ENCODE data around the gene PDE9A. TPM values are rescaled to one million over a fixed set of nuclear protein-coding genes. Genes with fewer than 3 reads are reported as not detected.

Gene PDE9A
- total and polyA plus RNA-seq, 2 donors (not counting 1 experiment from before 2014, with no cell fraction given) = 0.34 to 5.8 TPM

GRCh38 chr21:42681296-42682206 is 28.1 kb downstream of the PDE9A start:
- no peak overlapping the region for H3K27ac Mint-ChIP-seq

More at GRCh38 chr21:42681296-42682206, 28.1 kb downstream of the PDE9A start:
- Histone ChIP-seq H3K4me2 (replicated peaks; ENCODE audit: low read depth, low read length, poor library complexity, severe bottlenecking) (no peak overlapping the region), H3K4me1 (ENCODE audit: control insufficient read depth in 2 of 2, insufficient read depth in 2 of 2, low read length in 2 of 2) (peaks cover 11% of the 10 kb centered on the region in 2 donors), H3K27ac (ENCODE audit: low read length in 2 of 2) (no peak overlapping the region), H4K20me1 (ENCODE audit: control insufficient read depth, insufficient read depth, low read length, poor library complexity, severe bottlenecking) (no peaks in the 10 kb centered on the region), H3K4me3 (ENCODE audit: control extremely low read depth in 1 of 5, extremely low read depth in 1 of 5, insufficient read depth in 1 of 5, low read depth in 2 of 5, low read length in 4 of 5) (no peak overlapping the region), H3K9ac (ENCODE audit: low read length) (no peak overlapping the region), H3K9me3 (ENCODE audit: control extremely low read depth in 1 of 3, control insufficient read depth in 2 of 3, insufficient read depth in 1 of 3, low read length in 2 of 3) (no peaks in the 10 kb centered on the region), H3K27me3 (replicated peaks in 1 of 4; ENCODE audit: control extremely low read depth in 1 of 4, control insufficient read depth in 3 of 4, insufficient read depth in 4 of 4, low read length in 3 of 4) (peaks cover 0 to 17% (median 7%) of the 10 kb centered on the region in 4 experiments), H2AFZ (ENCODE audit: insufficient read depth, low read depth, low read length, poor library complexity, severe bottlenecking) (no peak overlapping the region), H3K79me2 (ENCODE audit: control insufficient read depth, insufficient read depth, low read length) (no peaks in the 10 kb centered on the region), H3K36me3 (replicated peaks in 1 of 2; ENCODE audit: control extremely low read depth in 1 of 2, control insufficient read depth in 1 of 2, extremely low read depth in 1 of 2, insufficient read depth in 2 of 2, low read length in 1 of 2) (no peaks in the 10 kb centered on the region)
- ChIA-PET POLR2A (no interaction called here), CTCF (no interaction called here)
- TF ChIP-seq CTCF (IDR thresholded peaks at IDR 0.05) (no peak), EZH2 (IDR thresholded peaks at IDR 0.05; ENCODE audit: borderline replicate concordance, insufficient read depth, low read depth, low read length, poor library complexity, severe bottlenecking) (no peak)
- peaks cover 4% of the 10 kb centered on the region for H3K4me1 Mint-ChIP-seq
- peaks cover 24% of the 10 kb centered on the region for H3K27me3 Mint-ChIP-seq
- WGBS (ENCODE audit: insufficient coverage) = 93% methylated on average over 17 of the region's 24 CpGs
- intact Hi-C loops (cut with micrococcal nuclease) = no loop called here
- H3K9me3 Mint-ChIP-seq (ENCODE audit: insufficient read depth) = no peaks in the 10 kb centered on the region
- DNase-seq = no peak
- H3K4me3 Mint-ChIP-seq = no peak overlapping the region
- ATAC-seq (ENCODE audit: low read depth) = no peak
